CD4-positive, alpha-beta T cell treated with Interleukin-4 for 1 hour (primary cell): ENCODE measurements around the gene OR1F1.
"Not testable (repeated sequence)": the region's sequence is repeated elsewhere in the genome, so short reads cannot be mapped to it uniquely, and the experiment has no call there.

Experiments used
- DNase-seq, 2 donors: peaks; one replicate each; pipeline ENCODE4 v3.0.0-alpha.2; 2020 to 2022

Gene OR1F1

DNA sequence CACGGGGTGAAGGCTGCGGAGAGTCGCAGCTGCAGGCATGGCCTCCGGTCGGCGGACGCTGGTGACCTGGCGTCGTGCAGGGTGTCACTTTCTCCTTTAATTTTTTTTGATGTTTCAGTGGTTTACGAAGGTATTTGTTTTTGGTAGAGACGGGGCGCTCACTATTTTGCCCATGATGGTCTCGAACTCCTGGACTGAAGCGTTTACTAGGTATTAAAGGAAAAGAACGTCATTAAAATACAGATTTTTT, 36.1 kb upstream of the OR1F1 start:
- DNase-seq, result peak in 1 of 2 donors; percentile 63

DNA sequence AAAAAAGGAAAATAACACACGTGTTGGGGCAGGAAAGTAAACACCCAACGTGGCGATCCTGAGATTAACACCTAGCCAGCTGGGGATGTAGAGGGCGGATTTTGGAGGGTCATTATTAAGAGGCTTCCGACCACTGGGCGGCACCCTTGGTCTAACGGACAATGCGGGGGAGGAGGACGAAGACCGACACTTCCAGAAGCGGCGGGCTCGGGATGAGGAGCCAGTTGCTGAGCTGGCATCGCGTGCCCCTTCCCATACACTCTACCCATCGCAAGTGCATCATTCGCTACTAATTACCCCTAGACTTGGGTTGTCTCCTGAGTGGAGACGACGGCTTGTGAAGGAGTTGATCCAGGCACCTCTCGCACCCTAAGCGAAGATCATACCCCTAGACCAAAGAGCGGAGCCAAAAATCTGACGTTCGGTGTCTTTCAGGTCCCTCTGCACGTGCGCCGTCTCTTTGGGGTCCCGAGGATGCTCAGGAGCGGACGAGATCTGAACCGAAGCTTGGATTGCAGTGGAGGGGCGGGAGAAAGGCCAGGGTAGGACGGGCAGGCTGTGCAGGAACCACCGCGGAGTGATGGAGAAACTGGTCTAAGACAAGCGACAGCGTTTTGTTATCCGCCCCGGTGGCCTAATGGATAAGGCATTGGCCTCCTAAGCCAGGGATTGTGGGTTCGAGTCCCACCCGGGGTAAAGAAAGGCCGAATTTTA, 35.6 kb upstream of the OR1F1 start:
- peak; percentile 86 to 88 for DNase-seq

DNA sequence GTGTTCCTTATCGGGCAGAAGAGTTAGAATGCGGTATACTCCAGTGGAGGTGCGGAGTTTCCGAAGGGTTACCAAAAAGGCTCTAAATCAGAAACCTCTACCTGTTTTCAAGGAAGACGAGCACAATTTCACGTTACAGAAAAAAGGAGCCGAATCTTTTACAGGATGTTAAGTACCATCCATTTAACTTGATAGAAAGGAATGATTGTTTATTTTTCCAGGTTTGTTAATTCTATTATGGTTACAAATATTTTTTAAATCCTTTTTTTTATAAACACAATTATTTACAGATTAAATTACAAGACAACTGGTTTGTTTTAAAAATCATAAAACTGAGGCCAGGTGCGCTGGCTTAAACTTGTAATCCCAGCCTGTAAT, 35.0 kb upstream of the OR1F1 start:
- DNase-seq, result no peak

DNA sequence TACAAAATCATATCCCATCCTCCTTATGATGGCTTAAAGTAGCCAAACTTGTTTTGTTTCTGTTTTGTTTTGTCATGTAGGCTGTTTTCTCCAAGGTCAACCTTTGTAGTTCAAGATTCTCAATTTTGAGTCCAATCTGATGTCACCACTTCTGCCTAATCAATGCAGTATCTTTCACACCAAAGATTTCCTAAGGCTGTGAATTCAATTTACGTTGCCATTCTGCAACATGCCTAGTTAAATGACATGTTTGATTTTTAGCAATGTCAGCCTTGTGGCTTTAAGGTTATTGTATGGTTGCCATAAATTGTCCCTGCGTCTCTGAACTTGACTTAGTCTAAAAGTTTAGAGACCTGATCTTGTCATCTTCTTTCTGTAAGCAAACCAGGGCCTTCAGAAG, 32.8 kb upstream of the OR1F1 start:
- DNase-seq, result no peak

DNA sequence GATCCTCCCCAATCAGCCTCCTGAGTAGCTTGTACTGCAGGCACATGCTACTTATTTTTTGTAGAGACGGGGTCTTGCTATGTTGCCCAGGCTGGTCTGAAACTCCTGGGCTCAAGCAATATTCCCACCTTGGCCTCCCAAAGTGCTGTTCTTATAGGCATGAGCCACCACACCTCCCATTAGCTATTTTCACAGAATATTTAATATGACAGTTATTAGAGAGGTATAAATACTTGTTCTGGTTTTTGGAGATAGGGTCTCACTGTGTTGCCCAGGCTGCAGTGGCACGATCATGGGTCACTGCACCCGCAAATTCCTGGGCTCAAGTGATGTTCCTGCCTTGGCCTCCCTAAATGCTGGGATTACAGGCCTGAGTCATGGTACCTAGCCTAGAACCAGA, 32.0 kb upstream of the OR1F1 start:
- DNase-seq, result no peak

DNA sequence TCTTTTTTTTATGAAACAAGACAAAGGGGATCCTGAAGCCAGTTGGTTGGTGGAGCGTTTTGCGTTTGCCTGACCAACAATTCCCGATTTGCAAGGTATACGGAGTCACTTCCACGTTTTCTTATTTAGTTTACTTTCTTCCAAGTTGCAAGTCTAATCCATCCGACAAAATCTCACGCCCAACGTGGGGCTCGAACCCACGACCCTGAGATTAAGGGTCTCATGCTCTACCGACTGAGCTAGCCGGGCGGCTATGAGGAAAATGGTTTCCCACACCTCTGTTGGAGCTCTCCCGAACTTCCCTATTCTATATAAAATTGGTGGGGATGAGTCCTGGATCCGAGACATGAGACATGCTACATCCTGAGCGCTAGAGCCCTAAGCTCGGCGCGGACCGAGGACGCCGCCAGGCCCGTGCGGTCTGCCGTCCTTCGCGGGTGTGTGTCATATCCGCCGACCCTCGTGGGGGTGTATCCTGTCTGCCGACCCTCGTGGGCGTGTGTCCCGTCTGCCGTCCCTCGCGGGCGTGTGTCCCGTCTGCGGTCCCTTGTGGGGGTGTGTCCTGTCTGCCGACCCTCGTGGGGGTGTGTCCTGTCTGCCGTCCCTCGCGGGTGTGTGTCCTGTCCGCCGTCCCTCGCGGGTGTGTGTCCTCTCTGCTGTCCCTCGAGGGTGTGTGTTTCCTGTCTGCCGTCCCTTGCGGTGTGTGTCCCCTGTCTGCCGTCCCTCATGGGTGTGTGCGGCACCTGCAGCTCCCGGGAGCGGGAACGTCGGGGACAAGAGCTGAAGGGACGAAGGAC, 30.6 kb upstream of the OR1F1 start:
- peak; percentile 70 to 79 for DNase-seq

DNA sequence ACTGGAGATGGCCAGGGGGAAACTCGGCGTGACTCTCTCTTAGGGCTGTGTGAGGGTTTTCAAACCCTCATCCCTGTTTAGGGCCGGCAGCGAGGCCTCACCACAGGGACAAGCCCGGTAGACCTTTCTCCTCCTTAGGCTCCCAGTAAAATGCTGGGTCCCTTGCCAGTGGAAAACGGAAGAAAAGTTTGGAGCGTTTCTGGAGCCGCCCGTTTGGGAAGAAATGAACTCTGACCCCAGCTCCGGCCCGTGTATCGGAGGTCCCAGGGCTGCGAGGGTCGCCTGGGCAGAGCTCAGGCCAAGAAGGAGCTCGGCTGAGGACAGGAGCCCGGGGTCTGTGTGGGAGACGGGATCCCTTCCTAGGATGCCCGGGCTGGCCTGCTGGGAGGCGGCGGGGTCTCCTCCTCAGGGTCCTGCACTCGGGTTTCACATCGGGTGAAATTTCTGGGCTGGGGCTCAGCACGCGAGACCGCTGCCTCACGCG, 29.9 kb upstream of the OR1F1 start:
- DNase-seq, result no peak

DNA sequence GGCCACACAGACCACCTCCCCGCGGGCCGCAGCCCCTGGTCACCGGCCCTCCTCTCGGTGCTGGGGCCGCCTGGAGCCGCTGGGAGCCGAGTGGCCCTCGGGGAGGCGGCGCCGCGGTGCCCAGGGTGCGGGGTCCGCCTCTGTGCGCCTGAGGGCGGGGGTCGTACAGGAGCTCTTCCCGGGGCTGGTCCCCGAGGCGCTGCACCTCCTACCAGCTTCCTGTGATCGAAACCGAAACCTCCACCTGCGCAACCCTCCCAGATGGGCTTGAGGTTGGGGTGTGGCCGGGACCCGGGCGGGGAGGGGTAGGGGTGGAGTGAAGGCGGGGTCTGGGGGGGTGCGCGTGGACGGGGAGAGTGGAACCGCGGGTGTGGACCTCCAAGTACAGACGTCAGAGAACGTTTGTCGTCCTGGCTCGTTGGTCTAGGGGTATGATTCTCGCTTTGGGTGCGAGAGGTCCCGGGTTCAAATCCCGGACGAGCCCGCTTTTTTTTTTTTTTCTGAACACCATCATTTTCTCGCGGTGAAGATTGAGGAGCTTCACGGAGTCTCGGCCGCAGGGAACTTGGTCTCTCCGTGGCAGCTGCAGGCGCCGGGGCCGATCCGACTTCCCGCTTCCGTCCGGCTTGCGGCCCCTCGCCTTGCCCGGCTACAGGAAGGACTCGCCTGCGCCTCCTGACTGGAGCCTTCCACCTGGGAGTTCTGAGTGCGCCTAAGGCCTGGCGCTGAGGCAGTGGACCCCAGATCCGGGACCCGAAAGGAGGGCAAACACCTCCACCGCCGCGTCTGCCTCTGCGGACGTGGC, 29.3 kb upstream of the OR1F1 start:
- peak; percentile 92 to 97 for DNase-seq

DNA sequence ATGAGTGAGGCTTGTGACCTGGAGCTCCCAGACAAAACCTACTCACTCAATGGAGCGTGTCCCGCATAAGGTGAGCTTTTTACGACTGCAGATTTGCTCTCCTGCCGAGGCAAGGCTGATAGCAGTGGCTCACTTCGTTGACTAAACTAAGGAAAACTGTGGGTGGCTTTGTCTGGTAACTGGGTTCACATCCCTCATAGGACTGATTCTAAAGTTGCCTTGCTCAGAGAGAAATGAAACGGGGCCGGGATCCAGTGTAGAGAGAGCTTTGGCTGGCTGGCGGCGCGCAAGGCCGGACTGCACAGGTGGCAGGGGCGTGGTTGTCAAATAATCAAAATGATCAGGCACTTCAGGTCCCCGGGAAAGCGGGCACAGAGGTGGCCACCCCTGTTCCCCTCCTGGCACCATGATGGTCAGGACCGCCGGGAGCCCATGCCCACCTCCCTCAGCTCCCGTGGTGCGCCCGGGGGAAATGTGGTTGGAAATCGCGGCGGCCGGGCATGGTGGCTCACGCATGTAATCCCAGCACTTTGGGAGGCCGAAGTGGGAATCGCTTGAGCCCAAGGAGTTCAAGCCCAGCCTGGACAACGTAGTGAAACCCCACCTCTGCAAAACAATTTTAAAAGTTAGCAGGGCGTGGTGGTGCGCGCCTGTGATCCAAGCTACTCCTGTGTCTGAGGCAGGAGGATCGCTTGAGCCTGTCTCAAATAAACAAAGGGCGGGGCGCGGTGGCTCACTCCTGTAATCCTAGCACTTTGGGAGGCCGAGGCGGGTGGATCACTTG, 26.6 kb upstream of the OR1F1 start:
- no peak for DNase-seq

DNA sequence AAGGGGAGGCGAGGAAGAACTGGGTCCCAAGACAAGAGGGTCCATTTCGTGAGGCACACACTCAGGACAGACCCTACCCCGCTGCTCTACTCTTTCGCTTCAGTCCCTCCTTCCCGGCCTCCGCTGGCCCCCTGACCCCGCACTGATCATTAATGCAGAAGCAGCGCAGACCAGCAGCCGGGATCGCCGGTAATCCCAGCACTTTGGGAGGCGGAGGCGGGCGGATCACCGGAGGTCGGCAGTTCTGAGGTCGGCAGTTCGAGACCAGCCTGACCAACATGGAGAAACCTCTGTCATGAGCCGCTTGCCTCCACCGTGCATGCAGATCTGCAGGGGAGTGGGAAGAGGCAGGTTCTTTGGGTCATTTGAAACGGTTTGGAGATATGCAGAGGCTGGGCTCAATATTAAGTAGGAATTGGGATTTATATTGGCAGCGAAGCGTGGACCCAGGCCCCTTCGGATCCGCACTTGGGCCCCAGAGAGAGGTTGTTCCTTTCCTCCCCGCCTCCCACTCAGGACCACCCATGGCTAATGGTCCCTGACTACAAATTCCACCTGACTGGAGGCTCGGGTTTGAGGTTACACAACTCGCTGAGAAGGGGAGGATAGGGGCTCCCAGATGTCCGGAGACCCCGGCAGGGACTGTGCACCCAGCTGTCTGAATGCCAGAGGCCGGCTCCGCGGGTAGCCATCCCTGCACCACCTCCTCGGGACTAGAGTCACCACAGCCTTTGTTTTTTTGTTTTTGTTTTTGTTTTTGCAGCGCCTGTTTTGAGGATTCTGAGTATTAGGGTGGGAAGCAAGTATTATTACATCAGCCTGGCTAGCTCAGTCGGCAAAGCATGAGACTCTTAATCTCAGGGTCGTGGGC, 23.6 kb upstream of the OR1F1 start:
- DNase-seq, result no peak

DNA sequence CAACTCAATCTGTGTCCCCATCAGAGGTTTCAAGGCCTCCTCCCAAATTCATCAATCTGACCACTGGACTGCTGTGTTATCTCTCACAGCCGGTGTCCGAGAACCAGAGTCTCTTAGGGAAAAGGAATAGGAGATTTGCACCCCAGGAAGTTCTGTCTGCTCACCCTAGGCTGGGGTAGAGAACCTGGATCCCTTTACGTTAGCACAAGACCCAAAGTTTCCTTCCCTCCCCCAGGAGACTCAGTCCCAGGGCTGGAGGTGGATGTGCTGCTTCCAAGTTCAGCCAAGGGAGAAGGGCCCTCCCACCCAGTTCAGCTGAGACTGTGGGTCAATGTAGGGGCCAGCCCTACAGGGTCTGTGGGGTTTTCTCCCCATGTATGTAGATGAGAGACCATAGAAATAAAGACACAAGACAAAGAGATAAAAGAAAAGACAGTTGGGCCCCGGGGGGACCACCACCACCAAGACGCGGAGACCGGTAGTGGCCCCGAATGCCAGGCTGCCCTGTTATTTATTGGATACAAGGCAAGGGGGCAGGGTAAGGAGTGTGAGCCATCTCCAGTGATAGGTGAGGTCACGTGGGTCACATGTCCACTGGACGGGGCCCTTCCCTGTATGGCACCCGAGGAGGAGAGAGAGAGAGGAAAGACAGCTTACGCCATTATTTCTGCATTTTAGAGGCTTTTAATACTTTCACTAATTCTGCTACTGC, 22.7 kb upstream of the OR1F1 start:
- DNase-seq, result no peak

DNA sequence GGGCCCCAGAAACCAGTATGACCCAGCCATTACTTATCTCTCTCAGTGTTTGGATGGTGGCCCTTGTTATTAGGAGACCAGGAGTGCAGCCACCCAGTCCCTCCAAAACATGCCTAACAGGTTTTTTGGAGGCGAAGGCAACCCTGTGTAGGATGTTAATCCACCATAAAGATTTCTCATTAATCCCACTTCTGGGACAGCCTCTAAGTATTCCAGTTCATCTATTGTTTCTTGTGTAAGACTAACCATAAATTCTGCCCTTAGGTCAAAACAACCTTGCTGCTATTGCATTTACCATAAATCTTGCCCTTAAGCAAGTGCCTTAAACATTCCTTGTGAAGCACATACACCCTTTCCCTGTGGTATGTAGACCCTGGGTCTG, 21.5 kb upstream of the OR1F1 start:
- DNase-seq, result no peak

DNA sequence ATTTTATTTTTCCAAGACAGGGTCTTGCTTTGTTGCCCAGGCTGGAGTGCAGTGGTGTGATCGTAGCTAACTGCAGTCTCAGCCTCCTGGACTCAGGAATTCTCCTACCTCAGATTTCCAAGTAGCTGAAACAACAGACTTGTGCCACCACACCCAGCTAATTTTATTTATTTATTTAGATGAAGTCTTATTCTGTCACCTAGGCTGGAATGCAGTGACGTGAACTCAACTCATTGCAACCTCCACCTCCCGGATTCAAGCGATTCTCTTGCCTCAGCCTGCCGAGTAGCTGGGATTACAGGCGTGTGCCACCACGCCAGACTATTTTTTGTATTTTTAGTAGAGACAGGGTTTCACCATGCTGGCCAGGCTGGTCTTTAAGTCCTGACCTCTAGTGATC, 19.3 kb upstream of the OR1F1 start:
- DNase-seq, result not testable (repeated sequence)

DNA sequence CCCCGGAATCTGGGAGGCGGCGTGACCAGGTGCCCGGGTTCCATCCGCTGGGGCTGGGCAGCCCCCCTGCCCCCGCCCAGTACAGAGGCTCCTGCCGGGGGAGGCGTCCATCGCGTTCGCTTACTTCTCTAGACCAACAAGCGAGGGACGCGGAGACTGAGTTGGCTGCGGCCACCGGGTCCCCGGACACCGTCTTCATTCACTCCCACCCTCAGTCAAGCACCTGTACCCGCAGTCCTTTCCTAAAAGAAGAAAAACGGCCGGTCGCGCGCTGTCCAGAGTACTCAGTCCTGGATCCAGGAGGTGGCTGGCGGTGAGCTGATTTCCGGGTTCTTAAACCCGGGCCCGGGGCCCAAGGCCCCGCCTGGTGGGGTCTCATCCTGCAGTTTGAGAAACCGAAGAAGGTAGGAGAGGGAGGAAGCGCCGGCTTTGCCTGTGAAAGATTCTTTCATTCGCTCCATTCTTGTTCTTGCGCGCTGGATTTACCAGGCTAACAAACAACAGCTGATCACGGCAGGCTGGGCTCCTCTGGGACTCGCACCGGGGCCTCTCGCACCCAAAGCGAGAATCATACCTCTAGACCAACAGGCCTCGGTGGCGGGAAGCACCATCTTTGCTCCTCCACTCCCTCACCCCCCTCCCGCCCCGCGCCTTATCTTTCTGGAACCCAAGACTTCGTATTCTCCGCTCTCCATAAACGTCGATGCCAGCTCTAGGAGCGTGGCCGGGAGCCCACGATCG, 17.4 kb upstream of the OR1F1 start:
- no peak for DNase-seq

DNA sequence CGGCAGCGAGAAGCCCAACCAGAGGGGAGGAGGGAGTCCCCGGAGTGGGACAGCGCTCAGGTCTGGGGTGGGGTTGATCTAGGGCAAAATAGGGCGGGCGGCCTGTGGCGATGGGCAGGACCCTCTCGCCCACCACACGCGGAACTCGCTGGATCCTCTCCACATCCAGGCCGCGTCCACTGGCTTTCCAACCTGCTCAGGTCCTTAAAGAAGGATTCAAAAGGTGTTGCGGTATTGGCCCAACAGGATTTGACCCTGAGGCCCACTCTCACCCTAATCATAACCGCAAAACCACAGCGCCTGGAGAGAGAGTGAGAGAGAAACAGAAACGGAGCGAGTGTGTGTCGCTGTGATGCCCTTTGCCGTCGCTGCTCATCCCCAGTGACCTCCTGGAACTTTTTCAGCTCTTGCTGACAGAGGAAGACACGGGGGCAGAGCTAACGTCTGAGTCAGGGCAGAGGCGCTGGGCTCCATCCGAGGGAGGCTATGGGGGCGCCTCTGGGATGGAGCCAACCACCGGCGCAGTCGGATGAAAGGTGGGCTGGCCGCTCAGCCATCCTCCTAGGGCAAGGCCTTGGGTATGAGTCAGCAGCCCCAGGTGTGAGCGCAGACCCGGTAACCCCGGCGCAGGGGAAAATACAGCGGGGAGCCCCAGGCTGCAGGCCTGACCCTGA, 16.7 kb upstream of the OR1F1 start:
- peak in 1 of 2 donors; percentile 32 for DNase-seq

DNA sequence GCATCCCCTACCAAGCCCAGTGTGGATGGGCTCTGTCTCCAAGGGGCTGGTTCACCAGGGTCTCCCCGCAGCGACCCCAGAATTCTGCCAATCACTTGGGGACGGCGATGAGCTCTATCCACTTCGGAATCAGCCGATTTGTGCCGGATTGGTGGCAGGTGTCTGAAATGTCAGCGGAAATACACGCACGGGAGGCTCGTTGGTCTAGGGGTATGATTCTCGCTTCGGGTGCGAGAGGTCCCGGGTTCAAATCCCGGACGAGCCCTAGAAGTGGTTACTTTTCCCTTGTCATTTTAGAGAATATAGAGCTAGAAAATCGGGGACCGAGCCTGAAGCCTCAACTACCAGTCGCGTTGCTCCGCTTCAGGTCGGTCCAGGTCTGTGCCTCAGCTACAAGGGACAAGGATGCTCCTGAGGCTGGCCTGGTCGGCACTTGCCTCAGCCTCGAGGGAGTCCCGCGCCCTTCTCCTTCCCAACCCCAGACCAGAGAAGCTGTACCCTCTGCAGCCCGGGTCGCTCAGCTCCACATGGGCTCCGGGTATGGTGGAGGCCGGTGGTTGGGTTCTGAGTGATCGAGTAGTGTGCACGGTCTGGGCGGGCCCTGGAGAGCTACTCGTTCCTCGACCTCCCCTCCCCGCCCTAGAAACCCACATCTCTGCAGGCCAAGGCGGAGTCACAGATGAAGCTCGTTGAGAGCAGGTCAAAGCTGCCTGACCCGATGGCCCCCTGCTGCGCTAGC, 16.0 kb upstream of the OR1F1 start:
- DNase-seq, result peak in 1 of 2 donors; percentile 37

DNA sequence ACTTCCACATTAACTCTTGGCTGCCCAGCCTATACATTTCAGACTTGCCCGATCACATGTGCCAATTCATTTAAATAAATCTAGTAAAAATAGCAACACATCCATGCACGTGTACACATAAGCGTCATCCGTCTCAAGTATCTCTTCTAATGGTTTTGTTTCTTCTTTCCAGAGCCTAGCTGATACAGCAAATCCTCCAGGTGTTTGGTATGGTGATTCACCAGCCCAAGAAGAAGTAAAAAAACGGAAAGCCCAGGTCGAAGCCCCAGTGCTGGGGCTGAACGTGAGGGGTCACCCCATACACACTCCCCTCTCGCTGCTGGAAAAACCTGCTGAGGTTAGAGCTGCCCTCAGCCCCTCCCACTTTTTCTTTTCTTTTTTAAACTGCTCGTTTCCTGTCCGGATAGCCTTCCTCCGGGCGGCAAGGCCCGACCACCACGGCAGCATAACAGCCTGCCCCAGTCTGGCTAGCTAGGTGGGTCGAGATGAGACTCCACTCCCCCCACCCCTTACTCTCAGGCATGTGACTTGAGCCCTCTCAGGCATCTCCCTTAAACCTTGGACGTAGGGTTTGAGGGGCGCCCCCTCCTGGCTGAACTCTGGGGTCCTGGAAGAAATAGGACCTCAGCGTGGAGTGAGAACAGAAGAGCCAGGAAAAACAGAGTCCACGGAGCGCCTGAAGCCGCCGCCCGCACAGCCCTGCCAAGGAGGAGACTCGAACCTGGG, 13.9 kb upstream of the OR1F1 start:
- DNase-seq, result no peak

DNA sequence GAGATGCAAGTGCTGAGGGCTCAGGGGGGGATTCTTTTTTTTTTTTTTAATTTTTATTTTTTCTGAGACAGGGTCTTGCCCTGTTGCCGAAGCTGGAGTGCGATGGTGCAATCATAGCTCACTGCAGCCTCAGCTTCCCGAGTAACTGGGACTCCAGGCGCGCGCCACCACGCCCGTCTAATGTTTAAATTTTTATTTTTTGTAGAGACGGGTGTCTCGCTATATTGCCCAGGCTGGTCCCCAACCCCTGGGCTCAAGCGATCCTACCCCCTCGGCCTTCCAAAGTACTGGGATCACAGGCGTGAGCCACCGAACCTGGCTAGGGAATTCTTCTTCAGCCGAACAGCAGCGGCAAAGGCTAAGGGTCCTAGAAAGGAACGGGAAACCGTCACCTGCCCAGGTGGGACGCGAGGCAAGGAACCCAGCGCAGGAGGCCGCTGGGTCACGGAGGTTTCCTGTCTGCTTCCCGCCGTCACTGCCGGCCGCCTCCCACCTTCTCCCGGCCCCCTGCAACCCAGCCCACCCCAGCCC, 13.3 kb upstream of the OR1F1 start:
- DNase-seq, result no peak
